ENCODE measurements around the gene DENND6B. TPM values are rescaled to one million over a fixed set of nuclear protein-coding genes. Genes with fewer than 3 reads are reported as not detected.
A peak's percentile ranks its signal among the peaks of the same experiment; 100 is the strongest.

Gene DENND6B
- total RNA-seq, 3 donors from 2014 or later (not counting 1 experiment from before 2014, with no cell fraction given) = 3.1 to 5.0 (median 4.5) TPM

- H3K27me3 Mint-ChIP-seq (ENCODE audit: low read depth in 2 of 2) = peaks cover 6 to 7% of the 10 kb centered on the region in 2 donors
- intact Hi-C loops (cut with micrococcal nuclease) = loop anchor here (5.0 to 10.0 kb wide), 2 partner anchors 71 to 223 kb away; partner anchors contain the start of gene PPP6R2
- WGBS (ENCODE audit: insufficient coverage) = under 1% methylated on average over 41 of the region's 45 CpGs
These were observed 55.3 kb downstream of the DENND6B start for GRCh38 chr22:50271519-50271970.

GRCh38 chr22:50270666-50271394 is 56.0 kb downstream of the DENND6B start:
- Histone ChIP-seq H3K27me3 (ENCODE audit: control insufficient read depth, insufficient read depth, low read length) (peaks cover 6% of the 10 kb centered on the region), H3K36me3 (ENCODE audit: control insufficient read depth, insufficient read depth, low read length) (no peaks in the 10 kb centered on the region), H3K4me3 (ENCODE audit: low read length) (peak overlapping the region; percentile 46), H3K9me3 (ENCODE audit: control insufficient read depth, insufficient read depth, low read length) (no peaks in the 10 kb centered on the region), H3K4me1 (ENCODE audit: control insufficient read depth, insufficient read depth, low read length) (peaks cover 33% of the 10 kb centered on the region), H3K27ac (ENCODE audit: low read length) (no peak overlapping the region)
- TF ChIP-seq CTCF (IDR thresholded peaks at IDR 0.05) = no peak
- H3K27ac Mint-ChIP-seq = no peak overlapping the region
- H3K27me3 Mint-ChIP-seq (ENCODE audit: low read depth in 2 of 2) = peaks cover 6 to 7% of the 10 kb centered on the region in 2 donors
- peak overlapping the region; percentile 77 for H3K4me3 Mint-ChIP-seq
- intact Hi-C loops (cut with micrococcal nuclease) = loop anchor here (5.0 to 10.0 kb wide), 2 partner anchors 71 to 224 kb away; partner anchors contain the start of gene PPP6R2
- H3K9me3 Mint-ChIP-seq = no peaks in the 10 kb centered on the region
- under 1% methylated on average over 53 of the region's 53 CpGs for WGBS (ENCODE audit: insufficient coverage)
- H3K4me1 Mint-ChIP-seq = peaks cover 4 to 16% of the 10 kb centered on the region in 2 donors
- no peaks in the 10 kb centered on the region for H3K36me3 Mint-ChIP-seq
- ATAC-seq (peak; percentile 75 to 81 (median 75)), DNase-seq (peak; percentile 72 to 84)

More at GRCh38 chr22:50271519-50271970, 55.3 kb downstream of the DENND6B start:
- peaks cover 4 to 16% of the 10 kb centered on the region in 2 donors for H3K4me1 Mint-ChIP-seq
- peaks cover 6% of the 10 kb centered on the region for H3K27me3 ChIP-seq (ENCODE audit: control insufficient read depth, insufficient read depth, low read length)
- peak in 1 of 2 donors; percentile 73 for DNase-seq
- no peak overlapping the region for H3K4me3 ChIP-seq (ENCODE audit: low read length)
- peak in 2 of 3 donors; percentile 8 to 11 for ATAC-seq
- H3K27ac ChIP-seq (ENCODE audit: low read length) = no peak overlapping the region
- no peak overlapping the region for H3K4me3 Mint-ChIP-seq
- no peak overlapping the region for H3K27ac Mint-ChIP-seq
- H3K4me1 ChIP-seq (ENCODE audit: control insufficient read depth, insufficient read depth, low read length) = peaks cover 33% of the 10 kb centered on the region
- H3K36me3 Mint-ChIP-seq = no peaks in the 10 kb centered on the region
- TF ChIP-seq CTCF (IDR thresholded peaks at IDR 0.05) = no peak
- no peaks in the 10 kb centered on the region for H3K36me3 ChIP-seq (ENCODE audit: control insufficient read depth, insufficient read depth, low read length)
- H3K9me3 Mint-ChIP-seq = no peaks in the 10 kb centered on the region
- H3K9me3 ChIP-seq (ENCODE audit: control insufficient read depth, insufficient read depth, low read length) = no peaks in the 10 kb centered on the region

GRCh38 chr22:50269970-50270665 is 56.7 kb downstream of the DENND6B start, which contains the start of gene MAPK11:
MAPK11 (minus strand) TSS chr22:50270380; CDS start chr22:50270292, 88 bp downstream.
- Histone ChIP-seq H3K27ac (ENCODE audit: low read length) (no peak within 1 kb of the TSS), H3K4me3 (ENCODE audit: low read length) (peak within 1 kb of the TSS; percentile 46), H3K4me1 (ENCODE audit: control insufficient read depth, insufficient read depth, low read length) (peaks cover 33% of the 10 kb centered on the region), H3K27me3 (ENCODE audit: control insufficient read depth, insufficient read depth, low read length) (peaks cover 6% of the 10 kb centered on the region), H3K9me3 (ENCODE audit: control insufficient read depth, insufficient read depth, low read length) (no peaks in the 10 kb centered on the region), H3K36me3 (ENCODE audit: control insufficient read depth, insufficient read depth, low read length) (no peaks in the 10 kb centered on the region)
- WGBS (ENCODE audit: insufficient coverage) = under 1% methylated on average over 92 of the region's 92 CpGs
- intact Hi-C loops (cut with micrococcal nuclease) = loop anchor here (5.0 to 10.0 kb wide), 2 partner anchors 72 to 225 kb away; partner anchors contain the start of gene PPP6R2
- Mint-ChIP-seq H3K4me3 (peak within 1 kb of the TSS; percentile 77), H3K36me3 (no peaks in the 10 kb centered on the region), H3K4me1 (peaks cover 4 to 16% of the 10 kb centered on the region in 2 donors), H3K9me3 (no peaks in the 10 kb centered on the region), H3K27ac (no peak within 1 kb of the TSS), H3K27me3 (ENCODE audit: low read depth in 2 of 2) (peaks cover 6 to 9% of the 10 kb centered on the region in 2 donors)
- peak; percentile 50 to 71 (median 58) for ATAC-seq
- no peak for TF ChIP-seq CTCF (IDR thresholded peaks at IDR 0.05)
- DNase-seq = peak; percentile 34 to 87

Data from natural killer cell (primary cell).